Duodenal mucosa (tissue), 2 donors: ENCODE results near the gene SRP54.
"Not testable (repeated sequence)": the region's sequence is repeated elsewhere in the genome, so short reads cannot be mapped to it uniquely, and the experiment has no call there.

Experiments
- H3K27ac ChIP-seq: one replicate; pipeline ENCODE4 v1.7.0; 2013; ENCODE audit warnings: low read depth, low read length
- H3K27me3 ChIP-seq, 2 donors: one replicate each; pipeline ENCODE4 v1.7.0; 2013; ENCODE audit warnings: low read length in 2 of 2, control low read depth in 1 of 2; ENCODE audit not compliant: insufficient read depth in 2 of 2, control insufficient read depth in 1 of 2
- H3K36me3 ChIP-seq, 2 donors: one replicate each; pipeline ENCODE4 v1.7.0; 2013; ENCODE audit warnings: low read length in 2 of 2, control low read depth in 1 of 2; ENCODE audit not compliant: insufficient read depth in 2 of 2, control insufficient read depth in 1 of 2
- H3K4me1 ChIP-seq, 2 donors: one replicate each; pipeline ENCODE4 v1.7.0; 2013; ENCODE audit warnings: low read length in 2 of 2, control low read depth in 1 of 2; ENCODE audit not compliant: insufficient read depth in 2 of 2, control insufficient read depth in 1 of 2
- H3K4me3 ChIP-seq, 2 donors: one replicate each; pipeline ENCODE4 v1.7.0; 2013; ENCODE audit warnings: low read length in 2 of 2, low read depth in 1 of 2
- H3K9ac ChIP-seq, 2 donors: one replicate each; pipeline ENCODE4 v1.7.0; 2013; ENCODE audit warnings: low read length in 2 of 2, low read depth in 1 of 2
- H3K9me3 ChIP-seq, 2 donors: one replicate each; pipeline ENCODE4 v1.7.0; 2013; ENCODE audit warnings: low read length in 2 of 2, control low read depth in 1 of 2; ENCODE audit not compliant: control insufficient read depth in 1 of 2

Gene SRP54

GRCh38 chr14:35065731-35066130 is 82.9 kb downstream of the SRP54 start:
- H3K9me3 ChIP-seq, H3K36me3 ChIP-seq, H3K27me3 ChIP-seq, H3K4me1 ChIP-seq, H3K9ac ChIP-seq, H3K27ac ChIP-seq, H3K4me3 ChIP-seq: not testable (repeated sequence)

DNA sequence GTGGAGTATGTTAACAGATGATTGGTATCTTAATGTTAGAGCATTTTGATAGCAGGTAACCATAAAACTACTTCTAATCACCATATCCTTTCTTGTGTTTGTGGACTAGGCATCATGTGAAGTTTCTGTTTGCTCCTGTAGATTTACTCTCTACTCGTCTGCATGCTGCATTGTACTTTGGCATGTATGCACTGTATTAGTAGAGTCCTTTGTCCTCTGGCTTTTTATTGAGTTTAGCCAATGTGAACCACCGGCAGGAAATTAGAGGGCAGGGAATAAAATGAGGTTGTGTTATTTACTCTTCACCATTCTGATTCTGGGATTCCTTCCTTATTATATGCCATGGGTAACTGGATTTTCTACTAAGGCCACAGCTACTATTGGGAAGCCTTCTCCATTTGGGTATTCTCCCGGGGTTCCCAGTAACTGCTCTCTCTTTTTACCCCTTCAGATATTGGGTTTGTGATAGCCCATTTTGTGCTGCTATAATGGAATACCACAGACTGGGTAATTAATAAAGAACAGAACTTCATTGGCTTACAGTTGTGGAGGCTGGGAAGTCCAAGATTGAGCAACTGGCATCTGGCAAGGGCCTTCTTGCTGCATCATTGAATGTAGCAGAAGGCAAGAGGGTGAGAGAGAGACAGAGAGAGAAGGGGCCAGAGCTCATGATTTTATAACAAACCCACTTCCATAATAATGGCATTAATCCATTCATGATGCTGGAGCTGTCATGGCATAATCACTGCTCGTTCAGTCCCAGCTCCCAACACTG is 85.6 kb downstream of the SRP54 start:
- Histone ChIP-seq H3K9ac (no peak overlapping the region), H3K27me3 (no peaks in the 10 kb centered on the region), H3K36me3 (peaks cover 4 to 14% of the 10 kb centered on the region in 2 donors), H3K4me1 (peaks cover 0 to 6% of the 10 kb centered on the region in 2 donors), H3K27ac (no peak overlapping the region), H3K4me3 (no peak overlapping the region), H3K9me3 (no peaks in the 10 kb centered on the region)

GRCh38 chr14:35072226-35072625 is 89.4 kb downstream of the SRP54 start:
- Histone ChIP-seq H3K9me3 (no peaks in the 10 kb centered on the region), H3K9ac (no peak overlapping the region), H3K27ac (no peak overlapping the region), H3K27me3 (no peaks in the 10 kb centered on the region), H3K4me1 (peaks cover 0 to 6% of the 10 kb centered on the region in 2 donors), H3K36me3 (peaks cover 4 to 20% of the 10 kb centered on the region in 2 donors), H3K4me3 (no peak overlapping the region)

DNA sequence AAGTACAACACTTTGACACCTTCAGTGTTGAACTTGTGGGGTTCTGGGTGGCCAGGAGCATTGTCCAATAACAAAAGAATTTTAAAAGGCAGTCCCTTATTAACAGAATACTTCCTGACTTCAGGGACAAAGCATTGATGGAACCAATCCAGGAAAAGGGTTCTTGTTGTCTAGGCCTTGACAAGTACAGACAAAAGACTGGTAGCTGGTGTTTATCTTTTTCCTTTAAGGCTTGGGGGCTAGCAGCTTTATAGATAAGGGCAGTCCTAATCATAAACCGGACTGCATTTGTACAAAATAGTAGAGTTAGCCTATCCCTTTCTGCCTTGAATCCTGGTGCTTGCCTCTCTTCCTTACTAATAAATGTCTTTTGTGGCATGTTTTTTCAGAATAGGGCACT is 90.7 kb downstream of the SRP54 start:
- H3K36me3 ChIP-seq, result peaks cover 4 to 20% of the 10 kb centered on the region in 2 donors
- H3K9me3 ChIP-seq, result no peaks in the 10 kb centered on the region
- H3K4me3 ChIP-seq, result no peak overlapping the region
- no peak overlapping the region for H3K27ac ChIP-seq
- no peaks in the 10 kb centered on the region for H3K27me3 ChIP-seq
- peaks cover 1 to 10% of the 10 kb centered on the region in 2 donors for H3K4me1 ChIP-seq
- H3K9ac ChIP-seq, result no peak overlapping the region

DNA sequence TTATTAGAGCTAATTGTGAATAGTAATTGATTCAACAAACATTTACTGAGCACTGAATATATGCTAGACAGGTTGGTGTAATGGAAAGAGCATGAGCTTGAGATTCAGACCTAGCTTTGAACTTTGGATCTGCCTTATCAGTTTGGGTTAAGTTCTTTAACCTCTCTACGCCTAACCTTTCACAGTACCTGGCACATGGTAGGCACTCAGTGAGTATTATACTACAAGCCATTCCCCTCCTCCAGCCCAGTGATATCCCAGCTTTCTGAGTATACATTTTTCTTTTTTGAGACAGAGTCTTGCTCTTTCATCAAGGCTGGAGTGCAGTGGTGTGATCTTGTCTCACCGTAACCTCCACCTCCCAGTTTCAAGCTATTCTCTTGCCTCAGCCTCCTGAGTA is 95.3 kb downstream of the SRP54 start:
- H3K4me1 ChIP-seq, result peaks cover 6 to 8% of the 10 kb centered on the region in 2 donors
- peaks cover 0 to 22% of the 10 kb centered on the region in 2 donors for H3K36me3 ChIP-seq
- H3K9me3 ChIP-seq, result no peaks in the 10 kb centered on the region
- H3K4me3 ChIP-seq, result no peak overlapping the region
- no peak overlapping the region for H3K27ac ChIP-seq
- no peak overlapping the region for H3K9ac ChIP-seq
- H3K27me3 ChIP-seq, result no peaks in the 10 kb centered on the region
